Adrenal gland (tissue), 12 donors: Measurements from ENCODE around the gene OSBPL6. TPM values are rescaled to one million over a fixed set of nuclear protein-coding genes. Genes with fewer than 3 reads are reported as not detected.
"Not testable (repeated sequence)": the region's sequence is repeated elsewhere in the genome, so short reads cannot be mapped to it uniquely, and the experiment has no call there.

Experiments used
- DNase-seq, 7 donors: peaks; one replicate each; pipeline ENCODE4 v3.0.0-alpha.2; 2019 to 2020
- H3K27ac ChIP-seq, 5 donors: fragments of 200-600 bp; sonication (generic) in 4 of 5; 1 replicate in 3 of 5; 2 replicates in 2 of 5; pipeline versions ENCODE4 v1.5.1 to v1.8.0; 2016 to 2020; ENCODE audit warnings: mild to moderate bottlenecking in 1 of 5
- H3K27me3 ChIP-seq: fragments of 200-600 bp; 2 replicates; pipeline ENCODE4 v1.8.0; 2021
- H3K36me3 ChIP-seq, 2 donors: fragments of 200-600 bp; replicated peaks in 1 of 2; 1 replicate in 1 of 2; 2 replicates in 1 of 2; pipeline versions ENCODE4 v1.5.1 to v1.8.0; 2018 to 2022
- H3K4me1 ChIP-seq, 2 donors: fragments of 200-600 bp; replicated peaks in 1 of 2; 1 replicate in 1 of 2; 2 replicates in 1 of 2; pipeline versions ENCODE4 v1.5.1 to v1.8.0; 2018 to 2021
- H3K4me3 ChIP-seq, 4 donors: fragments of 200-600 bp; sonication (generic) in 3 of 4; one replicate each; pipeline ENCODE4 v1.5.1; 2016 to 2018
- H3K9me3 ChIP-seq, 3 donors: fragments of 200-600 bp; sonication (generic) in 1 of 3; replicated peaks in 1 of 3; 1 replicate in 2 of 3; 2 replicates in 1 of 3; pipeline versions ENCODE4 v1.5.1 to v1.8.0; 2016 to 2021
- CTCF ChIP-seq, 6 experiments: fragments of 450-650 bp in 4 of 6; fragments of 200-600 bp in 2 of 6; sonication (generic) in 1 of 6; IDR thresholded peaks; 1 replicate in 5 of 6; 2 replicates in 1 of 6; pipeline versions ENCODE4 v1.5.1 to v1.8.0; 2016 to 2021; ENCODE audit warnings: antibody characterized with exemption in 6 of 6, mild to moderate bottlenecking in 2 of 6, moderate library complexity in 1 of 6
- POLR2A ChIP-seq, 2 donors: fragments of 450-650 bp; IDR thresholded peaks; one replicate each; pipeline ENCODE4 v1.6.1; 2017; ENCODE audit warnings: antibody characterized with exemption in 2 of 2, mild to moderate bottlenecking in 2 of 2, moderate library complexity in 1 of 2
- WGBS, 4 donors: extraction: QIAGEN DNeasy Blood & Tissue Kit in 2 of 4; methylation state at CpG; one replicate each; pipeline versions ENCODE4 v1.1.5 to v1.1.7; 2013 to 2017; 5-methylcytosine and 5-hydroxymethylcytosine counted together
- intact Hi-C, 2 donors: fragments of 100-400 bp; cut with DNase I; formaldehyde crosslinking; loops; one replicate each; pipeline versions ENCODE4 v1.14.1 to v1.15.0; 2022 to 2023
- polyA plus RNA-seq, 3 donors: library from polyadenylated mRNA; stranded (reverse); fragments of 200-250 nt in 2 of 3; fragments of 350-450 nt in 1 of 3; fragmentation: Illumina TruSeq in 1 of 3; extraction: RNeasy Lipid Tissue Mini Kit (QIAGEN cat#74804) in 1 of 3; gene quantifications; one replicate each; pipeline ENCODE4 v1.2.3, GENCODE V29; 2013 to 2014
- total RNA-seq, 9 donors: library from RNA; depleted of rRNA in 4 of 9; stranded (reverse); fragments of >200 nt in 4 of 9; fragments of 120-200 nt in 1 of 9; fragmentation: NEBNext Ultra II Directional in 1 of 9; extraction: Animal tissue kit (Norgen Biotek cat#: 25700) in 1 of 9; gene quantifications; one replicate each; pipeline versions ENCODE4 v1.1.0 to v1.2.4, GENCODE V29; 2013 to 2023
- donor health status: healthy with polysubstance abuse.
- donor health status: Bipolar disorder and iron deficiency.
- donor health status: DM: yes; HTN: yes; CAD: no.
- donor health status: DM: no; HTN: no; CAD: no.
- donor health status: DM: no; HTN: no; CAD: no.
- donor health status: DM: yes; HTN: yes; CAD: no.

OSBPL6 gene
- total and polyA plus RNA-seq, 12 donors: 0.16 to 12.0 (median 0.98) TPM; not detected in 1

- DNase-seq: no peak
- WGBS, 4 donors: 76 to 81% (median 78%) methylated on average over 3 of the region's 3 CpGs
- Histone ChIP-seq H3K4me1 (no peaks in the 10 kb centered on the region), H3K27ac (no peak overlapping the region), H3K4me3 (no peak overlapping the region), H3K9me3 (no peaks in the 10 kb centered on the region), H3K27me3 (no peaks in the 10 kb centered on the region), H3K36me3 (no peaks in the 10 kb centered on the region)
- TF ChIP-seq CTCF (IDR thresholded peaks at IDR 0.05) (no peak), POLR2A (IDR thresholded peaks at IDR 0.05) (no peak)
- intact Hi-C loops: no loop called here
These were observed 209.5 kb downstream of the OSBPL6 start for GRCh38 chr2:178403671-178404306.

GRCh38 chr2:178404368-178404767, 210.1 kb downstream of the OSBPL6 start:
- Histone ChIP-seq H3K4me1 (no peaks in the 10 kb centered on the region), H3K9me3 (no peaks in the 10 kb centered on the region), H3K27me3 (no peaks in the 10 kb centered on the region), H3K27ac (no peak overlapping the region), H3K36me3 (no peaks in the 10 kb centered on the region), H3K4me3 (no peak overlapping the region)
- intact Hi-C loops: no loop called here
- 33 to 55% (median 43%) methylated on average over 4 of the region's 4 CpGs for WGBS, 4 donors
- TF ChIP-seq CTCF (IDR thresholded peaks at IDR 0.05) (no peak), POLR2A (IDR thresholded peaks at IDR 0.05) (no peak)
- no peak for DNase-seq

GRCh38 chr2:178409261-178409660, 214.9 kb downstream of the OSBPL6 start:
- 80 to 85% (median 83%) methylated on average over 5 of the region's 5 CpGs for WGBS, 4 donors
- DNase-seq: no peak
- TF ChIP-seq POLR2A (IDR thresholded peaks at IDR 0.05) (no peak), CTCF (IDR thresholded peaks at IDR 0.05) (no peak)
- H3K4me3 ChIP-seq: no peak overlapping the region
- no peak overlapping the region for H3K27ac ChIP-seq
- no peaks in the 10 kb centered on the region for H3K9me3 ChIP-seq
- peaks cover 0 to 5% of the 10 kb centered on the region in 2 donors for H3K4me1 ChIP-seq
- H3K27me3 ChIP-seq: no peaks in the 10 kb centered on the region
- intact Hi-C loops: no loop called here
- H3K36me3 ChIP-seq: no peaks in the 10 kb centered on the region

- H3K9me3 ChIP-seq: no peaks in the 10 kb centered on the region
- H3K27ac ChIP-seq: no peak overlapping the region
- H3K4me3 ChIP-seq: no peak overlapping the region
- intact Hi-C loops: loop anchor here in 1 of 2 donors (5.0 to 10.0 kb wide), 2 partner anchors 105 to 287 kb away; no protein-coding TSS in a partner anchor
- no peaks in the 10 kb centered on the region for H3K27me3 ChIP-seq
- H3K36me3 ChIP-seq: no peaks in the 10 kb centered on the region
- DNase-seq: no peak
- 65 to 87% (median 80%) methylated on average over 3 of the region's 3 CpGs for WGBS, 4 donors
- H3K4me1 ChIP-seq: peaks cover 0 to 15% of the 10 kb centered on the region in 2 donors
- no peak for TF ChIP-seq POLR2A (IDR thresholded peaks at IDR 0.05)
- no peak for TF ChIP-seq CTCF (IDR thresholded peaks at IDR 0.05)
These were observed 217.7 kb downstream of the OSBPL6 start for GRCh38 chr2:178412047-178412446.

- not testable (repeated sequence) for H3K36me3 ChIP-seq, H3K4me3 ChIP-seq, DNase-seq, H3K9me3 ChIP-seq, H3K27ac ChIP-seq, H3K27me3 ChIP-seq
- 96 to 97% (median 97%) methylated on average over 8 of the region's 8 CpGs for WGBS, 4 donors
- peaks cover 0 to 15% of the 10 kb centered on the region in 2 donors for H3K4me1 ChIP-seq
- intact Hi-C loops: loop anchor here in 1 of 2 donors (5.0 to 10.0 kb wide), 2 partner anchors 105 to 288 kb away; no protein-coding TSS in a partner anchor
These were observed 218.1 kb downstream of the OSBPL6 start for GRCh38 chr2:178412453-178412852.
